CD14-positive monocyte (primary cell): Measurements from ENCODE around the gene SNX5. TPM values are rescaled to one million over a fixed set of nuclear protein-coding genes. Genes with fewer than 3 reads are reported as not detected.

Experiments used
- DNase-seq, 3 donors: peaks; one replicate each; pipeline ENCODE4 v3.0.0-alpha.2; 2011 to 2022
- H2AFZ ChIP-seq: 2 replicates; pipeline ENCODE4 v1.6.0; 2012; ENCODE audit warnings: mild to moderate bottlenecking, low read depth, low read length, inconsistent platforms; ENCODE audit not compliant: insufficient read depth, poor library complexity, severe bottlenecking
- H3K27ac ChIP-seq, 2 donors: 1 replicate in 1 of 2; 2 replicates in 1 of 2; pipeline ENCODE4 v1.5.1; 2012 to 2013; ENCODE audit warnings: low read length in 2 of 2, control low read depth in 1 of 2, inconsistent platforms in 1 of 2, low read depth in 1 of 2, mild to moderate bottlenecking in 1 of 2
- H3K27me3 ChIP-seq, 2 donors: one replicate each; pipeline versions ENCODE4 v1.6.0 to v1.6.1; 2011 to 2013; ENCODE audit warnings: low read length in 2 of 2; ENCODE audit not compliant: control insufficient read depth in 2 of 2, insufficient read depth in 2 of 2
- H3K36me3 ChIP-seq, 2 donors: replicated peaks in 1 of 2; 1 replicate in 1 of 2; 2 replicates in 1 of 2; pipeline versions ENCODE4 v1.5.1 to v1.6.1; 2012 to 2013; ENCODE audit warnings: low read length in 2 of 2, control low read depth in 1 of 2, inconsistent platforms in 1 of 2, mild to moderate bottlenecking in 1 of 2; ENCODE audit not compliant: insufficient read depth in 2 of 2, control insufficient read depth in 1 of 2
- H3K4me1 ChIP-seq, 2 donors: 1 replicate in 1 of 2; 2 replicates in 1 of 2; pipeline versions ENCODE4 v1.5.1 to v1.6.1; 2012 to 2013; ENCODE audit warnings: low read length in 2 of 2, control low read depth in 1 of 2, inconsistent platforms in 1 of 2, mild to moderate bottlenecking in 1 of 2, moderate library complexity in 1 of 2; ENCODE audit not compliant: insufficient read depth in 2 of 2, control insufficient read depth in 1 of 2
- H3K4me2 ChIP-seq: replicated peaks from 2 replicates; pipeline ENCODE3; 2012; ENCODE audit warnings: low read length, moderate library complexity, mild to moderate bottlenecking; ENCODE audit not compliant: poor library complexity, severe bottlenecking; ENCODE audit errors: extremely low read depth
- H3K4me3 ChIP-seq, 3 experiments: fragments of 200-600 bp in 1 of 3; sonication (generic) in 1 of 3; replicated peaks in 1 of 3; 1 replicate in 2 of 3; 2 replicates in 1 of 3; pipeline ENCODE4 v1.5.1; 2011 to 2013; ENCODE audit warnings: low read length in 3 of 3, mild to moderate bottlenecking in 3 of 3, control low read depth in 2 of 3, low read depth in 2 of 3, inconsistent platforms in 1 of 3, moderate library complexity in 1 of 3
- H3K79me2 ChIP-seq: 2 replicates; pipeline ENCODE4 v1.6.0; 2012; ENCODE audit warnings: mild to moderate bottlenecking, control low read depth, inconsistent platforms, low read length, moderate library complexity; ENCODE audit not compliant: insufficient read depth
- H3K9ac ChIP-seq: 2 replicates; pipeline ENCODE4 v1.6.0; 2017; ENCODE audit warnings: low read length, mild to moderate bottlenecking; ENCODE audit not compliant: insufficient read depth, poor library complexity, severe bottlenecking
- H3K9me3 ChIP-seq, 2 donors: replicated peaks in 1 of 2; 1 replicate in 1 of 2; 2 replicates in 1 of 2; pipeline versions ENCODE4 v1.5.1 to v1.6.1; 2012 to 2013; ENCODE audit warnings: low read length in 2 of 2, control low read depth in 1 of 2; ENCODE audit not compliant: control insufficient read depth in 1 of 2, insufficient read depth in 1 of 2
- H4K20me1 ChIP-seq: 2 replicates; pipeline ENCODE4 v1.6.0; 2012; ENCODE audit warnings: mild to moderate bottlenecking, low read length, control low read depth, moderate library complexity; ENCODE audit not compliant: insufficient read depth
- H3K27ac Mint-ChIP-seq, 7 donors: one replicate each; pipeline ENCODE4 v1.8.0; 2020; ENCODE audit warnings: mild to moderate bottlenecking in 7 of 7, mixed read lengths in 7 of 7, moderate library complexity in 6 of 7, inconsistent platforms in 2 of 7
- H3K27me3 Mint-ChIP-seq, 3 donors: one replicate each; pipeline ENCODE4 v1.8.0; 2021 to 2022; ENCODE audit warnings: low read depth in 3 of 3, mild to moderate bottlenecking in 3 of 3, mixed read lengths in 3 of 3, moderate library complexity in 3 of 3, inconsistent platforms in 1 of 3
- H3K36me3 Mint-ChIP-seq, 2 donors: one replicate each; pipeline ENCODE4 v1.8.0; 2020; ENCODE audit warnings: mixed read lengths in 2 of 2, inconsistent platforms in 1 of 2, mild to moderate bottlenecking in 1 of 2
- H3K4me1 Mint-ChIP-seq: one replicate; pipeline ENCODE4 v1.8.0; 2020; ENCODE audit warnings: mild to moderate bottlenecking, mixed read lengths
- H3K4me3 Mint-ChIP-seq, 2 donors: one replicate each; pipeline ENCODE4 v1.8.0; 2020; ENCODE audit warnings: mild to moderate bottlenecking in 2 of 2, mixed read lengths in 2 of 2, moderate library complexity in 1 of 2
- H3K9me3 Mint-ChIP-seq, 7 donors: one replicate each; pipeline ENCODE4 v1.8.0; 2020 to 2022; ENCODE audit warnings: mixed read lengths in 7 of 7, mild to moderate bottlenecking in 6 of 7, moderate library complexity in 6 of 7, inconsistent platforms in 2 of 7
- CTCF ChIP-seq: fragments of 200-600 bp; IDR thresholded peaks from one replicate; pipeline ENCODE4 v1.8.0; 2022; ENCODE audit warnings: antibody characterized with exemption, mild to moderate bottlenecking
- WGBS: methylation state at CpG from one replicate; pipeline ENCODE4 v1.1.5; 2013; ENCODE audit warnings: missing lambda C conversion rate; ENCODE audit not compliant: insufficient coverage; 5-methylcytosine and 5-hydroxymethylcytosine counted together
- intact Hi-C, 2 donors: fragments of 100-400 bp; cut with micrococcal nuclease; formaldehyde crosslinking; loops; one replicate each; pipeline versions ENCODE4 v1.15.0 to v1.15.1; 2023
- polyA plus RNA-seq, 3 donors: library from polyadenylated mRNA; depleted of rRNA in 1 of 3; unstranded in 2 of 3; stranded (reverse) in 1 of 3; fragments of 300-500 nt in 2 of 3; fragments of >200 nt in 1 of 3; fragmentation: Illumina TruSeq in 2 of 3; gene quantifications; 1 replicate in 2 of 3; 2 replicates in 1 of 3; pipeline ENCODE4 v1.2.3, GENCODE V29; 2012 to 2021

Gene SNX5
- polyA plus RNA-seq, 3 donors, result 55.6 to 83.8 (median 66.1) TPM

- Histone ChIP-seq H3K4me2 (peak overlapping the region; percentile 63), H3K36me3 (no peaks in the 10 kb centered on the region), H3K4me3 (peak overlapping the region in 1 of 3 experiments; percentile 66), H3K27me3 (peaks cover 18 to 20% of the 10 kb centered on the region in 2 donors), H3K4me1 (peaks cover 18 to 24% of the 10 kb centered on the region in 2 donors), H3K9ac (no peak overlapping the region), H2AFZ (peak overlapping the region; percentile 51), H3K9me3 (no peaks in the 10 kb centered on the region), H3K79me2 (no peaks in the 10 kb centered on the region), H3K27ac (no peak overlapping the region), H4K20me1 (no peaks in the 10 kb centered on the region)
- H3K9me3 Mint-ChIP-seq, result no peaks in the 10 kb centered on the region
- 6% methylated on average over 8 of the region's 9 CpGs for WGBS
- TF ChIP-seq CTCF, result no peak
- peak overlapping the region; percentile 80 to 91 for H3K4me3 Mint-ChIP-seq
- intact Hi-C loops, result loop anchor here (5.0 to 10.0 kb wide), 4 partner anchors 211 to 394 kb away; partner anchors contain the start of genes BFSP1 (in 1 of the 2) and RRBP1 (in 1 of the 2)
- peaks cover 37% of the 10 kb centered on the region for H3K4me1 Mint-ChIP-seq
- peak in 1 of 3 donors; percentile 32 for DNase-seq
- peak overlapping the region in 2 of 7 donors; percentile 14 to 49 for H3K27ac Mint-ChIP-seq
- peaks cover 0 to 2% of the 10 kb centered on the region in 2 donors for H3K36me3 Mint-ChIP-seq
- H3K27me3 Mint-ChIP-seq, result peaks cover 15 to 32% (median 16%) of the 10 kb centered on the region in 3 donors
These were observed 72.3 kb downstream of the SNX5 start for GRCh38 chr20:17896193-17896723.

- no peak for TF ChIP-seq CTCF
- peak; percentile 9 to 58 (median 23) for DNase-seq
- Mint-ChIP-seq H3K36me3 (peaks cover 0 to 2% of the 10 kb centered on the region in 2 donors), H3K4me1 (peaks cover 37% of the 10 kb centered on the region), H3K27me3 (peaks cover 15 to 32% (median 16%) of the 10 kb centered on the region in 3 donors), H3K9me3 (no peaks in the 10 kb centered on the region), H3K27ac (peak overlapping the region in 3 of 7 donors; percentile 14 to 81 (median 49)), H3K4me3 (peak overlapping the region; percentile 80 to 91)
- H3K79me2 ChIP-seq, result no peaks in the 10 kb centered on the region
- H2AFZ ChIP-seq, result peak overlapping the region; percentile 51
- no peaks in the 10 kb centered on the region for H3K9me3 ChIP-seq
- intact Hi-C loops, result loop anchor here (5.0 to 10.0 kb wide), 4 partner anchors 211 to 393 kb away; partner anchors contain the start of genes BFSP1 (in 1 of the 2) and RRBP1 (in 1 of the 2)
- peak overlapping the region in 2 of 3 experiments; percentile 20 to 66 for H3K4me3 ChIP-seq
- peaks cover 18 to 20% of the 10 kb centered on the region in 2 donors for H3K27me3 ChIP-seq
- H3K4me1 ChIP-seq, result peaks cover 18 to 24% of the 10 kb centered on the region in 2 donors
- H4K20me1 ChIP-seq, result no peaks in the 10 kb centered on the region
- WGBS, result 9% methylated on average over 7 of the region's 17 CpGs
- peak overlapping the region; percentile 29 for H3K9ac ChIP-seq
- H3K36me3 ChIP-seq, result no peaks in the 10 kb centered on the region
- peak overlapping the region; percentile 63 for H3K4me2 ChIP-seq
- no peak overlapping the region for H3K27ac ChIP-seq
These were observed 72.9 kb downstream of the SNX5 start for GRCh38 chr20:17895641-17896171.
